Measurements from ENCODE around the gene SPOCK1.
"Not testable (repeated sequence)": the region's sequence is repeated elsewhere in the genome, so short reads cannot be mapped to it uniquely, and the experiment has no call there.

The SPOCK1 gene

GRCh38 chr5:137498736-137499505, at the start of gene SPOCK1:
SPOCK1 (minus strand) TSS chr5:137499326.
- FAIRE-seq: no peak

DNA sequence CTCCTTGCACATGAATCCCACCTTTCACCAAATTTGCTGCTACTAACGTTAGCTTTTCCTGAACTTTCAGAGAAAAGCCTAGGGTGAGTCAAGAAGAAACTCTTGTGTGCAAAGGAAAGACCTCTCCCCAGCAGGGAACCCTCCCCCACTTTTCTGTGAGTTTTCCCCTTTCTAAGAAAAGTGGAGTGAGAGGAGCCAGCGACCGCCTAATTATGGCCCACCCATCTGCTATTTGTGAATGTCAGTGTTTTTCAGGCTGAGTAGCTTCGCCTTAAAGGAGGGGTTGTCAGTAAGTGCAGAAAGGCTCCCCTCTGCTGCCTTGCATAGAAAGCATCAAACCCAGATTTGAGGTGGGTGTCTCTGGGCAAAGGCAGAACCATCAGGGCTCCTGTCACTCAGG, 46.8 kb upstream of the SPOCK1 start:
- no peak for FAIRE-seq

DNA sequence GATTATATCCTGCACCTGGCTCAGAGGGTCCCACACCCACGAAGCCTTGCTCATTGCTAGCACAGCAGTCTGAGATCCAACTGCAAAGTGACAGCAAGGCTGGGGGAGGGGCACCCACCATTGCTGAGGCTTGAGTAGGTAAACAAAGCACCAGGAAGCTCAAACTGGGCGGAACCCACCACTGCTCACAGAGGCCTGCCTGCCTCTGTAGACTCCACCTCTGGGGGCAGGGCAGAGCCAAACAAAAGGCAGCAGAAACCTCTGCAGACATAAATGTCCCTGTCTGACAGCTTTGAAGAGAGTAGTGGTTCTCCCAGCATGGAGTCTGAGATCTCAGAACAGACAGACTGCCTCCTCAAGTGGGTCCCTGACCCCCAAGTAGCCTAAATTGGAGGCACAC, 36.3 kb upstream of the SPOCK1 start:
- FAIRE-seq: not testable (repeated sequence)

DNA sequence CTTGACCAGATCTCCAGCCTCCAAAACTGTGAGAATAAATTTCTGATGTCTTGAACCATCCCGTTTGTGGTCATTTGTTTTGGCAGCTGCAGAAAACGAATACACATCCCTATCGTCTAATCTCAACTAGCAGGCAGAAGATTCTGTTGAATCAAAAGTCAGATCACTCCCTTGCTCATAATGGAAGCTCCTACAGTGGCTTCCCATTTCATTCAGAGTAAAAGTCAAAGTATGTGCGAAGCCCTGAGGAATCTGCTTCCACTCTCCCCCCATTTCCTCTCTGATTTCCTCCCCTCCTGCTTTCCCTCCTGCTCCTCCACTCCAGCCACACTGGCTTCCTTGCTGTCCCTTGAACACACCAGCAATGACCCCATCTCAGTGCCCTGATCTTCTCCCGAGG, 34.8 kb upstream of the SPOCK1 start:
- no peak for FAIRE-seq

DNA sequence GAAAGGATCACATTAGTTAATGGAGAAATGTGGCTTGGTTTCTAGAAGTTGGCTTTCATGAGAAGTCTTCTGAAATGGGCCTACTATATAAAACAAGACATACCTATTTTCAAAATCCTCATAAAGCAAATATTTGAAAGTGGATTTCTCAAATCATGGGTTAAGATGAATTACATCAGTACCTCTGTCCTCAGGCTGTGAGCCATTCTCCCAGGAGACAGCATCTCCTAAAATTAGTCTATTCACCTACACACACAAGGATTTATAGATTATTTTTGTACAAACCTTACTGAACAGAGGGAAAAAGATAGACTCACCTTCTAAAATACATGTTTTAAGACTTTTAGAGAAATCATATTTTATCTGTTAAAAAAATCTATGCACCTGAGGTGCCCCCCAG, 32.1 kb upstream of the SPOCK1 start:
- FAIRE-seq: no peak

GRCh38 chr5:137521246-137521645, 22.1 kb upstream of the SPOCK1 start:
- FAIRE-seq: no peak

DNA sequence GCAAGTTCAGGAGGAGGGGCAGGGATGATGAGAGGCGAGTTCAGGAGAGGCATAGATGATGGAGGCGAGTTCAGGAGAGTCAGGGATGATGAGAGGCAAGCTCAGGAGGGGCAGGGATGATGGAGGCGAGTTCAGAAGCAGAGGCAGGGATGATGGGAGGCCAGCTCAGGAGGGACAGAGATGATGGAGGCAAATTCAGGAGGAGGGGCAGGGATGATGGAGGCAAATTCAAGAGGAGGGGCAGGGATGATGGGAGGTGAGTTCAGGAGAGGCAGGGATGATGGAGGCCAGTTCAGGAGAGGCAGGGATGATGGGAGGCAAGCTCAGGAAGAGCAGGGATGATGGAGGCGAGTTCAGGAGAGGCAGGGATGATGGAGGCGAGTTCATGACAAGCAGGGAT, 17.8 kb upstream of the SPOCK1 start:
- no peak for FAIRE-seq

DNA sequence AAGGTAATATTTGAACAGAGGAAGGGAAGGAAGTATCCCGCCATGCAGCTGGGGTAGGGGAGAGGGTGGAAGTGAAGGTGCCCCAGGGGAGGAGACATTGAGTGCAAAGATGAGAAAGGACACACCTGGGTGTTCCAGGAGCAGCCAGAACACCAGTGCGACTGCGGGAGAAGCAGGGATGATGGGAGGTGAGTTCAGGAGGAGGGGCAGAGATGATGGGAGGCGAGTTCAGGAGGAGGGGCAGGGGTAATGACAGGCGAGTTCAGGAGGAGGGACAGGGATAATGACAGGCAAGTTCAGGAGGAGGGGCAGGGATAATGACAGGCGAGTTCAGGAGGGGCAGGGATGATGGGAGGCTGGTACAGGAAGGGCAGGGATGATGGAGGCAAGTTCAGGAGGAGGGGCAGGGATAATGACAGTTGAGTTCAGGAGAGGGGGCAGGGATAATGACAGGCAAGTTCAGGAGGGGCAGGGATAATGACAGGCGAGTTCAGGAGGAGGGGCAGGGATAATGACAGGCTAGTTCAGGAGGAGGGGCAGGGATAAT, 17.2 kb upstream of the SPOCK1 start:
- FAIRE-seq: no peak

DNA sequence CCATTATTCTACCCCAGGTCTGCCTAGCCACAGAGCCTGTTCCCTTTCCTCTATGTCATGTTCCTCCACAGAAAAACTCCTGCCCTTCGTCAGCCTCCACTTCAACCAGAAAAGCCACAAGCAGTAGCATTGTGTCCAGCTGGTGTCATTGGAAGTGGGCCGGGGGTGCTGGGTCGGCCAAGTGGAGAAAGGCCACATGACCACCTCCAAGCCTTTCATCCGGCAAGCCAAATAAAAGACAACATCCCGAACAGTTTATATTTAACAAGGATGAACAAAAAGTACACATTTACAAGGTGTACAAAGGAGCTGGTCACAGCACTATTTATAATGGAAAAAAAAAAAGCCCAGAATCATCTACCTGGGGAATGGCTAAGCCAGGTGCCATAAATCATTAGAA, 16.1 kb upstream of the SPOCK1 start:
- FAIRE-seq: no peak

- FAIRE-seq: no peak
Observed at GRCh38 chr5:137510671-137511070, 11.5 kb upstream of the SPOCK1 start.

DNA sequence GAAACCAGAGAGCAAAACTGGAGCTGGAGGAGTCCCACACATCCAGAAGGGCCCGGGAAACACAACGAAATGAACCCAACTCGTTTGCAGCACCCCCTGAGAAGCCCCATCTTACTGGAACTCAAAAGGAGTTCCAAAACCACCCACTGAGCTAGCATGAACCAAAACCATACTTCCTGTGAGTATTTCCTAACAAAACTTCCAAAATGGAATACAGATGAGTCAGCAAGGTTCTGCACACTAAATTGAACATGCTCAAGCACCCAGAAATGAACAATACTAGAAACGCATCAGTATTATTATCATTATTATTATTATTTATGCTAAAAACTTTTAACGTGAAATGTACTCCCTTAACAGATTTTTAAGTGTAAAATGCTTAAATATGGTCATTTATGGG, 8.0 kb upstream of the SPOCK1 start:
- no peak for FAIRE-seq

DNA sequence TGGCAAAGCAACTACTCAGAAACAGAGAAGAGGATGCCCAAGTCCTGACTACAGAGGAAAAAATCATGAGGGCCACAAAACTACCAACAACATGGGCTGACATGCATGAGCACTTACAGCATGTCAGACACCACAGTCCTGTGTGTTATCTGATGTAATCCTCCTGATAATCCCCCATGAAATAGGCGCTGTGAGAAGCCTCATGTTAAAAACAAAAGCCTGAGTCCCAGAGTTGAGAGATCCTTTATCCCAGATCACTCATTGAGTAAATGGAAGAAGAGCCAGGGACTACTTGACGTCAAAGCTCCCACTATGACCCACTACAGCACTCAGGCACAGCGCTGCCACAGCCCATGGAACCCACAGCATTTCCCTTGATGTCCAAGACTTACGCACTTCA, 7.2 kb upstream of the SPOCK1 start:
- FAIRE-seq: no peak

GRCh38 chr5:137504916-137505315, 5.8 kb upstream of the SPOCK1 start:
- FAIRE-seq: no peak

DNA sequence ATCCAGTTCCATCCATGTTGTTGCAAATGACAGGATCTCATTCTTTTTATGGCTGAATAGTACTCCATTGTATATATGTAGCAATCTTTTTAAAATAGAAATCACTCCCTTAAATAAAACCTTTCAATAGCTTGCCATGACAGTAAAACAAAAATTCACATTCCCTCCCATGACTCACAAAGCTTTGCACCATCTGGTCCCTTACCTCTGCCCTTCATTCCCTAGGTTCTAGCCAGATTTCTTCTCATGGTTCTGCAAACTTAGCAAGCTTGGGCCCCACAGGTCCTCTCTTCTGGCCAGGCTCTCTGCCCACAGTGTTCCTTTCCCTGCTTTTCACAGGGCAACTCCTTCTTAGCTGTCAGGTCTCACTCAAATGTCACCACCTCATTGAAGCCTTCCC, 4.3 kb upstream of the SPOCK1 start:
- no peak for FAIRE-seq

- FAIRE-seq: no peak
Observed at GRCh38 chr5:137502632-137503031, 3.5 kb upstream of the SPOCK1 start.

DNA sequence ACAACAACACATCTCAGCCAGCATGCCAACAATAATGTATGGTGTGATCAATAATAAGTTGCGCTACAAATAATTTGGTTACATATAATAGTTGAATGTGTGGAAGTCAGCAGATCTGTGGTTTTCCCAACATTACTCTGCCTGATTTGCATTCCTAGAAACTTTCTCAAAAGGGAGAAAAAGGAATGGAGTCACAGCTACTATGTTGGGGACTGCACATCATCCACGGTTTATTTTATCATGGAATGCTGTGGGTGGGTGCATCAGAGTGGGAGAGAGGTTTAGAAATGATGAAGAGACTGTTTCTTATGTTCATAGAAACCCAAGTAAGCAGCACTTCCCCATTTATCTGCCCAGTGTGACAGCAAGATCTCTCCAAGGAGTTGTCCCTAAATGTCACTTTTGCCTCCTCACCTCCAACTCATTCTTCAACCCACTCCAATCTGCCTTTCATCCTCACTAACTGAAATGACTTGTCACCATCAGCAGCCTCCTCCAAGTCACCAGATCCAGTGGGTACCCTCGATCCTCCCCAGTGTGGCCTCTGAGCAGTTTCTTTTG, 2.8 kb upstream of the SPOCK1 start:
- FAIRE-seq: no peak

DNA sequence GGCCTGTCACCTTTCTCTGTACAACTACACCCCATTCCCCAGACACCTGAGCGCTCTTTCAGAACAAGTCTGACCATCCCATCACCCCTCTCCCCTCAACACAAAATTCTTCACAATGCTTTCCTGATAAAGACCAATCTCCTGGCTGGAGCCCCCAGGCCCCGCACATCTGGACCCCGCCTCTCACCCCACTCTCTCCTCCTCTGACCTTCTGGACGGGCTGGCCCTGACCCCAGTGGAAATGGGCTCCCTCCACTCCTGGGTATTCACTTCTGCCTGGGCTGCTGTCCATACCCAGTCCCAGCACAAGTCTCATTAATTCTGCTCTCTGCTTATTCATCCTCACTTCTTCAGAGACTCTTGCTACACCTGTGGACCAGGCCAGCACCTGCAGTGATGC, 2.1 kb upstream of the SPOCK1 start:
- no peak for FAIRE-seq

DNA sequence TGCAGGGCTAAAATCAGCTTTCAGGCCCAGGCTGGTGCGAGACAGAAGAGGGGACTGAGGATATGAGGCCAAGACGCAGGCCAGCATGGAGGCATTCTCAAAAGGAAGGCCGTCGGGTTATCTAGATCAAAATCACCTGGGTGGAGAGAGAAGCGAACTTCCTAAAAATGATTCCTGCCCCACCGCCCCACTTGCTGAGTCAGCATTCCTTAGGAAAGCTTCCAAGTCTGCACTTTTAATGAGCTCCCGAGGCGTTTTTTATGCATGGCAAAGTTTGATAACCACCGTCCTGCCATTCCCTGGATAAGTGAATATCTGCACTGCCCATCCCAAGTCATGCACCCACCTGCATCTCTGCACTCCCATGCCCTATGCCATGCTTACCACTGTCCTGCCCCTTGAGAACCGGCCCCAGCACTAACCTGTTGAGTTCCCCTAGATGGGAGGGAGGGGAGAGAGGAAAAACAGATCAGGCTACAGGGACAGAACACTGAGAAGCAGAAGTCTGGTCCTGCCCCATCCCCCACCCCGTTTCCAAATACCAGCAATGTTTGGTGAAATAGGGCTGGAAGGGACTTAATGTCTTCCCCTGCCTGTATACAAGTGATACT, 1.6 kb upstream of the SPOCK1 start:
- no peak for FAIRE-seq

DNA sequence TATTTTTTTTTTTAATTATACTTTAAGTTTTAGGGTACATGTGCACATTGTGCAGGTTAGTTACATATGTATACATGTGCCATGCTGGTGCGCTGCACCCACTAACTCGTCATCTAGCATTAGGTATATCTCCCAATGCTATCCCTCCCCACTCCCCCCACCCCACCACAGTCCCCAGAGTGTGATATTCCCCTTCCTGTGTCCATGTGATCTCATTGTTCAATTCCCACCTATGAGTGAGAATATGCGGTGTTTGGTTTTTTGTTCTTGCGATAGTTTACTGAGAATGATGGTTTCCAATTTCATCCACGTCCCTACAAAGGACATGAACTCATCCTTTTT, 351 bp upstream of the SPOCK1 start:
- FAIRE-seq: not testable (repeated sequence)

GRCh38 chr5:137498301-137498735, 808 bp downstream of the SPOCK1 start:
- FAIRE-seq: no peak

DNA sequence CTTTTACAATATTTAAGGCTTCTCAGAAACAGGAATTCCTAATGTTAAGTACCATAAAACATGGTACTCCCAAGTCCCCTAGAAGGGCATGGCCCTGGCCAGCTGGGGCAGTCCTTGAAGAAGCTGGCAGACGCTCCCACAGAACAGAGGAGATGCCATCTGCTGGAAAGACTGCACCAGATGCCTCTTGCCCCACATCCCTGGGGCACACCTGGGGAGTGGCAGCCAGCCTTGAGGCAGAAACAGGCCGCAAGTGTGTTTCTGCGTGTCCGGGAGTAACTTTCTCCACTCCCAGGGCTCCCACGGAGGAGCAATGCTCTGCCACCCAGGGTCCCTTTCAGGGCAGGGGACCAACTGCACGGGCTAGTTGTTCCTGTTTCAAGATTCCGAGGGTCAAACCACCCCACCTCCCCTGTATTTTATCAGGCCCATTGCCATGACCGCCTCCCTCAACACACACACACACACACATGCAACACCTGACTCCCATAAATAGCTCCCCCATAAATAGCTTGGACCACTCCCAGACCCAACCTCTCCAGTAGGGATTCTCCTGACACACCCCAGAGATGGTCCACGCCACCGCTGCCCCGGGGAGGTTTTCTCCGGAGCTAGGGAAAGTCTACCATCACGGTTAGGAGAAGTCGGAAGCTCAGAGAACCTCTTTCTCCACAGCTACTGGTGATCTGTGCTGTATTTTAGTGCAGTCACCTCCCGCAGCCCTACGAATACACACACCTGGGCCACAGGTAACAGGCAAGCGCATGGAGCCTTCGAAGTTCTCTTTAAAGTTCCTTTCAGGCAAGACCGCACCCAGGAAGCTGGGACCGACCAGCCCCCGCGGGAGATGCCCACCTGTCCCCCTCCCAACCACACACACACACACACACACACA, 1.5 kb downstream of the SPOCK1 start:
- no peak for FAIRE-seq

- FAIRE-seq: no peak
Observed at GRCh38 chr5:137496919-137497318, 2.2 kb downstream of the SPOCK1 start.

- FAIRE-seq: no peak
Observed at GRCh38 chr5:137492331-137492730, 6.8 kb downstream of the SPOCK1 start.
